Stimulated activated CD8-positive, alpha-beta memory T cell treated with anti-CD3 and anti-CD28 coated beads, Interleukin-15, amount 100 ng/mL, for 1 hour (primary cell): Measurements from ENCODE around the gene PUS10.
"Not testable (repeated sequence)": the region's sequence is repeated elsewhere in the genome, so short reads cannot be mapped to it uniquely, and the experiment has no call there.

Experiments
- DNase-seq: peaks from one replicate; pipeline ENCODE4 v3.0.0-alpha.2; 2020; ENCODE audit warnings: low read depth

PUS10 gene

DNA sequence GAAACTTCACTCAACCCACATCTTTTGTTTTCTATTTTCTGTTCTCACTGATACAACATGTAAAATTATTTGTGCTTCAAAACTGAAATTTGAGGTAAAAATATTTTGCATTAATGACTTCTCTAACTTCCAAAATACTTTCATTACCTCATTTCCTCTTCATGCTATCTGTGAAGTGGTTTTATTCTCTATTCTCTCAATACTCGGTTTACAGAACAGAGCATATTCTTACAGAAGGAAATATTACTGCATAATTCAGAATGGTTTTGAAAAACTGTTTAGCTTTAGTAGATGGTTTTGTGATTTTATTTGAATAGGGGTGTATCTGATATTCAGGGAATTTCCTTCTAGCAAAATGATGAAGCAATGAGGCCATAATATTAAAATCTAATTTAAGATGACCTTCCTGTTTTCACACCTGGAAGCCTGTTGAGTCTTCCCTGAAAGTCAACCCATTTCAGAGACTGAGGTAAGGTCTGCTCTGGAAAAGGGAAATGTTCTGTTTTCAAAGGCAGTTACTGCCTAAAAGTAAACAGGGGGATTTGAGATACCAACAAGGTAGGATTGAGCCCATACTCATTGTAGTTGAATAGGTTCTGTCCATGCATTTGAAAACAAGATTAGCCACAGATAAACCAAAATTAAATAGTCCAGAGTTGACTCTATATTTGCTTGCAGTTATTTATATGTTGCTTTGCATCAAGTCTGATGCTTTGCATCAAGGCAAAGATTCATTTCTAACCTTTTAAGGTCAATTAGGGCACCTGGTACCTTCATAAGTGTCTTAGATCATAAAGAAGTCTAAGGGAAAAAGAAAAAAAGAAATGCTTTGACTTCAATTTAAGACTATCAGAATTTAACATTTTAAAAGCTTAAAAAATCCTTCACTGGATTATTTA lies 51.3 kb downstream of the PUS10 start:
- DNase-seq: no peak

DNA sequence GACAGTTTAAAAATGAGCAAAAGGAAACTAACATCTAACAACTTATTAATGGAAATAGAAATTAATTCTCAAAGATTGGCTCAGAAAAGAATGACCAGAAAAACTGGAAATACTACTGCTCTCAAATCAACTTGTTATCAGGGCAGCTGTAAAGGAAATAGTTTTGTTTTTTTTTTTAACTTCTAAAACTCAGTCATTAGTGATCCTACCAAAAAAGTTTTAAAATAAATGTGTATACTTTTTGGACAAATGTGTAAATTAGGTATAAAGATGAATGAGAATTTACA lies 52.6 kb downstream of the PUS10 start:
- DNase-seq: no peak

- DNase-seq: no peak
Measured at GRCh38 chr2:60964651-60965498, 53.2 kb downstream of the PUS10 start.

DNA sequence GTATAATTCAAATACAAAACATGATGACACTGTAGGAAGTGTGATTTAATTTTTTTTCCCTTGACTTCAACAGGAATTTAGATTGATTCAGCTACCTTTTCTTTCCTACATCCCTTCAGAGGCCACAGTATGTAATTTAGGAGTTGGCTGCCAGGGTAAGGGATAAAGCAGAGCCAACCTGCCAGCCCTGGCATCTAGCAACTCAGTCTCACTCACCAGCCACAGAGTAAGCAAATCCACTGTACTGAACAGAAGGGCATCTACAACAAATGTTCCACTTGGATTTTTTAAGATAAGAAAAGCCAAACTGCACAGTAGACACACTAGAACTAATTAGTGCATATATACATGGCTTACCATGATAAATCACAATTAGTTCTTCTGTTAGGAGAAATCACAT lies 54.9 kb downstream of the PUS10 start:
- DNase-seq: no peak

DNA sequence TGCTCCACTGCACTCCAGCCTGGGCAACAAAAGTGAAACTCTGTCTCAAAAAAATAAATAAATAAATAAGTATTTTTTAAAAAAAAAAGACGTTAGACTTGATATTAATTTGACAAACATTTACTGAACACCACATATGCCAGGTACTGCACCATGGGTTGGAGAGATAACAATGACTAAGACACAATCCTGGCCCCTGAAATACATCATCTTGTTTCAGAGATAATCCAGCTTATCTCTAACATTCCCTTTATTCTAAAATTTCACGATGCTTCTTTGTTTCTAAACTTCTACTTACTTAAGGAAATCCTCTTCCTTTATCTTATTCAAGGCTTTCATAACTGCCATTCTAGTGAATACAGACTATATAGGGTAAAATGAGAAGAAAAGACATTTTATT lies 55.5 kb downstream of the PUS10 start:
- no peak for DNase-seq

- no peak for DNase-seq
Measured at GRCh38 chr2:60961457-60961856, 56.6 kb downstream of the PUS10 start.

- DNase-seq: no peak
Measured at GRCh38 chr2:60960706-60961105, 57.3 kb downstream of the PUS10 start.

DNA sequence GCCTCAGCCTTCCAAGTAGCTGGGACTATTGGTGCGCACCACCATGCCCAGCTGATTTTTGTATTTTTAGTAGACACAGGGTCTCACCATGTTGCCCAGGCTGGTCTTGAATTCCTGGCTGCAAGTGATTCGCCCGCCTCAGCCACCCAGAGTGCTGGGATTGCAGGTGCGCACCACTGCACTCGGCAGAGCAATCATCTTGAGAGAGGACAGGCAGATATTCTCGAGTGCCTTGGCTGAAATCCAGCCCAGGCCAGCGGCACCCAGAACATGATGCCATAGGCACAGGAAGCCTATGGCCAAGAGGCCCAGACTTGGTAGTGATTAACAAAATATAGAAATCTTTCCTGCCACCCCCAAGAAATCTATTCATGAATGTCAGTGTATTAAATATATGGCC lies 58.6 kb downstream of the PUS10 start:
- no peak for DNase-seq

GRCh38 chr2:60958800-60959199 lies 59.3 kb downstream of the PUS10 start:
- DNase-seq: no peak

DNA sequence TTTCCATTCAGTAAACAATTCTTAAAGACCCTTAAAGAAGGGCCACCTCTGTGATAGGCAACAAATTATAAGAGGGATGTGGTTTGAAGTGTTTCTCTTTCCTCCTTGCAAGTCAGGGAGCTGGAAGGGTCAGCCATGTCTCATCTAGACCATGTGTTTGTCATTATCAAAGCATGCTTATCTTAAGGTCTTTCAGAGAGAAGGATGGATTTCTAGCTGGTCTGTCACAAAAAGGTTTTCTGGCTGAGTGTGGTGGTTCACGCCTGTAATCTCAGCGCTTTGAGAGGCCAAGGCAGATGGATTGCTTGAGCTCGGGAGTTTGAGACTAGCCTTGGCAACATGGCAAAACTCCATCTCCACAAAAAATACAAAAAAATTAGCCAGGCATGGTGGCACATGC lies 59.7 kb downstream of the PUS10 start:
- no peak for DNase-seq

DNA sequence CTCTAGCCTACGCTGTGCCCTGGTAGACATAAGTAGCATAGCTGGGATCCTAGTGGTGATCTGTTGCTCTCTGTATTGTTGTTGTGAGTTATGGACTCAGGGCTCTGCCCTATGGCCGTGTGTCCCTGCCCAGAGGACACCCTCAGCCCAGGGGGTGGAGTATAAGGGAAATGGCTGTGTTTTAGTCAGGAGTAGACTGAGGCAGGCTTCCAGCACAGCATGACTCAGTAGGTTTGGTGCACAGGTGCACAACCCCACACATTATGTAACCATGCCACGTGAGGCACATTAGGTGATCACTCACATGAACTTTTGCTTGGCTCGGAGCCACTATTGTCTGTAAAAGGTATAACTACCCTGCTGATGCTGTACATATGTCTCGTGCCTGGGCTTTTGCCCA lies 60.4 kb downstream of the PUS10 start:
- no peak for DNase-seq

- no peak for DNase-seq
Measured at GRCh38 chr2:60957224-60957623, 60.8 kb downstream of the PUS10 start.

GRCh38 chr2:60954139-60954538 lies 63.9 kb downstream of the PUS10 start:
- no peak for DNase-seq

DNA sequence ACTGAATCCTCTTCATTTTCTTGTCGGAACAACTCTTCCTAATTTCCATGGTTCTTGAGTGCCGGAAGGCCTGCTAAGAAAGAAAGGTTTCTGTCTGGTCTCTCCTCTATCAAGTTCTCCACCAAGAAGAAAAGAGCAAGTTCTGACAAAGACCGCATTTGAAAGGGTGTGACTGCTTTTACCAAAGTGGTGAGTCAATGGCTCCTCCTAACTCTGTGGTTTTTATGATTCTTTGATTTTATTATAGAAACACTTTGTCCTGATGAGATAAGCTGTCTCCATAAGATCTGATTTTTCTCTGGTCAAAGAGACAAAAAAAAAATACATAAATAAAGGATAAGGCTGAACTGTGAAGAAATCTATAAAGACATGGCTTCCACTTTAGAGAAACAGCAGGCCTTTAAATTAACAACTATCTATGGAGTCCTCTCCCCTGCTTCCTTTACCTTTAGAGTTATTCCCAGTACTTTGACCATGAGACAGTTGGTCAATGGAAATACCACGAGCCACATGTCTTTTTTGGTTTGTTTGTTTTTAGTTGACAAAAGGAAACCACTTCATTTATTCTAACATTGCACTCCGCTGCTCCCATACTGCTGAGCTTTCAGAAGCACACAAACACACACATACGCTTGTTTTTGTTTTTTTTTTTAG lies 69.0 kb downstream of the PUS10 start:
- no peak for DNase-seq

GRCh38 chr2:60948161-60948560 lies 69.9 kb downstream of the PUS10 start:
- no peak for DNase-seq

GRCh38 chr2:60947056-60947455 lies 71.0 kb downstream of the PUS10 start:
- DNase-seq: no peak

GRCh38 chr2:60945341-60945740 lies 72.7 kb downstream of the PUS10 start:
- no peak for DNase-seq

DNA sequence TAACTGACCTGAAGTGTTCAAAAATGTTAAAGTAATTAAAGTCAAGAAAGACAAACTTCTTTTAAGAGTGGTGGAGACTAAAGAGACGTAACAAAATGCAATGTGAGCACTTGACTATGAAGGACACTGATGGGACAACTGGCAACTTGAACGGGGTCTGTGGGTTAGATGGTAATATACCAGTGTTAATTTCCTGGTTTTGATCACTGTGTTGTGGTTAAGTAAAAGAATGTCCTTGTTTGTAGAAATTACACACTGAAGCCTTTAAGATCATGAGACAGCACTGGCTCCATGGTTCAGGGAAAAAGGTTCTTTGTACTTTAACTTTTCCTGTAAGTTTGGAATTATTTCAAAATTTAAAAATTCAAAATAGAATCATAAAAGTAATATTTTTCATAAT lies 78.4 kb downstream of the PUS10 start:
- DNase-seq: no peak

DNA sequence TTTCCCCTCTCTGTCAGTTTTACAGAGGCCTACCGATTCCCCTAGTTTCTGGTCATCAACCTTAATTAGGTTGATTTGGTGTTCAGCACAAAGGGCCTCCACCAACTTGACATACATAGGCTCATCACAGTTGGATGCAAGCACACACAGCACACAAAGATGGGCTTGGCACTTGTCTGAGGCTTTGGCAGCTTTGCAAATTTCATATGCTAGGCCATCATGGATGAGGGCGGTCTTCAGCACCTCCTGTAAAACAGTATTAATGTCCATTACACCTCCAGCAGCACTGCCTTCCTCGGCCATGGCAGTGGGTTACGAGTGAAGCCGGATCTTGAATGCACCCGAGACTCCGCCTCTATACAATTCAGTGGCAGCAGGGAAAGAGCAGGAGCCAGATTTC lies 79.8 kb downstream of the PUS10 start:
- DNase-seq: no peak

GRCh38 chr2:60936757-60937156 lies 81.3 kb downstream of the PUS10 start:
- DNase-seq: no peak

GRCh38 chr2:60934165-60934722 lies 83.8 kb downstream of the PUS10 start:
- DNase-seq: no peak

GRCh38 chr2:60932954-60933353 lies 85.1 kb downstream of the PUS10 start:
- no peak for DNase-seq

DNA sequence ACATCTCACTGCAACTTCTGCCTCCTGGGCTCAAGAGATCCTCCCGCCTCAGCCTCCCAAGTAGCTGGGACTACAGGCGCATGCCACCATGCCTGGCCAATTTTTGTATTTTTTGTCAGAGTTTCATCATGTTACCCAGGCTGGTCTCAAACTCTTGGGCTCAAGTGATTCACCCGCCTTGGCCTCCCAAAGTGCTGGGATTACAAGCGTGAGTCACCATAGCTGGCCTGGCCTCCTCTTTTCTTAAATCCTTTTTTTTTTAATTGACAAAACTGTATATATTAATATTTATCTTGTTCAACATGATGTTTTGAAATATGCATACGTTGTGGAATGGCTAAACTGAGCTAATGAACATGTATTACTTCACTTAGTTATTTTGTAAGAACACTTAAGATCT lies 86.0 kb downstream of the PUS10 start:
- not testable (repeated sequence) for DNase-seq
